Prostate gland (tissue), 2 donors: ENCODE measurements around the gene RAI14. TPM values are rescaled to one million over a fixed set of nuclear protein-coding genes. Genes with fewer than 3 reads are reported as not detected.

Source experiments
- DNase-seq: peaks from one replicate; pipeline ENCODE4 v3.0.0-alpha.2; 2019; ENCODE audit warnings: low spot score
- H3K27ac ChIP-seq, 2 donors: fragments of 200-600 bp; sonication (generic); 2 replicates each; pipeline ENCODE4 v1.5.1; 2017 to 2019
- H3K27me3 ChIP-seq: fragments of 200-600 bp; sonication (generic); replicated peaks from 2 replicates; pipeline ENCODE4 v1.5.1; 2019; ENCODE audit not compliant: insufficient read depth
- H3K36me3 ChIP-seq, 2 donors: fragments of 200-600 bp; sonication (generic); 1 replicate in 1 of 2; 2 replicates in 1 of 2; pipeline versions ENCODE4 v1.5.1 to v1.8.1; 2017 to 2019
- H3K4me1 ChIP-seq: fragments of 200-600 bp; sonication (generic); replicated peaks from 2 replicates; pipeline ENCODE4 v1.5.1; 2019
- H3K4me3 ChIP-seq, 2 donors: fragments of 200-600 bp; sonication (generic); 2 replicates each; pipeline ENCODE4 v1.5.1; 2017 to 2019
- H3K9me3 ChIP-seq: fragments of 200-600 bp; sonication (generic); 2 replicates; pipeline ENCODE4 v1.5.1; 2017
- CTCF ChIP-seq, 4 experiments: fragments of 200-600 bp in 2 of 4; fragments of 450-650 bp in 2 of 4; sonication (generic) in 2 of 4; IDR thresholded peaks; 1 replicate in 3 of 4; 2 replicates in 1 of 4; pipeline ENCODE4 v1.5.1; 2016 to 2019; ENCODE audit warnings: antibody characterized with exemption in 4 of 4, mild to moderate bottlenecking in 2 of 4, moderate library complexity in 2 of 4
- POLR2A ChIP-seq: fragments of 450-650 bp; IDR thresholded peaks from one replicate; pipeline ENCODE4 v1.6.1; 2016; ENCODE audit warnings: antibody characterized with exemption, mild to moderate bottlenecking
- POLR2AphosphoS5 ChIP-seq: sonication (generic); formaldehyde crosslinking; IDR thresholded peaks from one replicate; pipeline ENCODE4 v1.6.1; 2017; ENCODE audit warnings: antibody characterized with exemption
- WGBS: methylation state at CpG from one replicate; pipeline ENCODE4 v1.1.5; 2018; 5-methylcytosine and 5-hydroxymethylcytosine counted together
- intact Hi-C: fragments of 100-400 bp; cut with DNase I; formaldehyde crosslinking; loops from one replicate; pipeline ENCODE4 v1.14.2; 2022
- total RNA-seq, 2 donors: library from RNA; depleted of rRNA; stranded (reverse); fragments of >200 nt; gene quantifications; one replicate each; pipeline ENCODE4 v1.1.0, GENCODE V29; 2016

Gene RAI14
- total RNA-seq, 2 donors from 2014 or later, result 9.6 to 23.7 TPM

- no peak for TF ChIP-seq POLR2AphosphoS5
- TF ChIP-seq CTCF (IDR thresholded peaks at IDR 0.05), result no peak
- TF ChIP-seq POLR2A, result no peak
- Histone ChIP-seq H3K27me3 (no peaks in the 10 kb centered on the region), H3K4me3 (no peak overlapping the region), H3K4me1 (no peaks in the 10 kb centered on the region), H3K27ac (peak overlapping the region; percentile 11 to 58), H3K9me3 (no peaks in the 10 kb centered on the region), H3K36me3 (no peaks in the 10 kb centered on the region)
- 31% methylated on average over 5 of the region's 5 CpGs for WGBS
- intact Hi-C loops, result no loop called here
- no peak for DNase-seq
Measured at GRCh38 chr5:34804913-34805312, 148.8 kb downstream of the RAI14 start.

- H3K36me3 ChIP-seq, result no peaks in the 10 kb centered on the region
- no peak for DNase-seq
- no peaks in the 10 kb centered on the region for H3K27me3 ChIP-seq
- WGBS, result 91% methylated on average over 6 of the region's 6 CpGs
- intact Hi-C loops, result no loop called here
- H3K4me1 ChIP-seq, result no peaks in the 10 kb centered on the region
- H3K27ac ChIP-seq, result no peak overlapping the region
- no peak for TF ChIP-seq POLR2A
- no peak for TF ChIP-seq CTCF (IDR thresholded peaks at IDR 0.05)
- TF ChIP-seq POLR2AphosphoS5, result no peak
- H3K4me3 ChIP-seq, result no peak overlapping the region
- no peaks in the 10 kb centered on the region for H3K9me3 ChIP-seq
Measured at GRCh38 chr5:34806532-34806931, 150.4 kb downstream of the RAI14 start.

- WGBS, result 84% methylated on average over 1 of the region's 1 CpG
- Histone ChIP-seq H3K9me3 (no peaks in the 10 kb centered on the region), H3K27ac (no peak overlapping the region), H3K27me3 (no peaks in the 10 kb centered on the region), H3K4me1 (no peaks in the 10 kb centered on the region), H3K4me3 (no peak overlapping the region), H3K36me3 (no peaks in the 10 kb centered on the region)
- no peak for DNase-seq
- TF ChIP-seq POLR2A, result no peak
- TF ChIP-seq POLR2AphosphoS5, result no peak
- no peak for TF ChIP-seq CTCF (IDR thresholded peaks at IDR 0.05)
- intact Hi-C loops, result no loop called here
Measured at GRCh38 chr5:34811706-34812105, 155.6 kb downstream of the RAI14 start.

- no peaks in the 10 kb centered on the region for H3K36me3 ChIP-seq
- H3K4me3 ChIP-seq, result no peak overlapping the region
- H3K9me3 ChIP-seq, result no peaks in the 10 kb centered on the region
- TF ChIP-seq POLR2AphosphoS5 (no peak), CTCF (IDR thresholded peaks at IDR 0.05) (no peak), POLR2A (no peak)
- intact Hi-C loops, result no loop called here
- H3K4me1 ChIP-seq, result no peaks in the 10 kb centered on the region
- WGBS, result 89% methylated on average over 3 of the region's 3 CpGs
- no peaks in the 10 kb centered on the region for H3K27me3 ChIP-seq
- no peak for DNase-seq
- H3K27ac ChIP-seq, result no peak overlapping the region
Measured at GRCh38 chr5:34813509-34813908, 157.4 kb downstream of the RAI14 start.

- 90% methylated on average over 3 of the region's 3 CpGs for WGBS
- no peak overlapping the region for H3K4me3 ChIP-seq
- H3K27me3 ChIP-seq, result no peaks in the 10 kb centered on the region
- no peaks in the 10 kb centered on the region for H3K36me3 ChIP-seq
- no peaks in the 10 kb centered on the region for H3K4me1 ChIP-seq
- H3K27ac ChIP-seq, result no peak overlapping the region
- TF ChIP-seq POLR2A, result no peak
- intact Hi-C loops, result no loop called here
- DNase-seq, result no peak
- H3K9me3 ChIP-seq, result no peaks in the 10 kb centered on the region
Measured at GRCh38 chr5:34817558-34818351, 161.6 kb downstream of the RAI14 start.
